GM23338 (cell line): Measurements from ENCODE around the gene CELA1. TPM values are rescaled to one million over a fixed set of nuclear protein-coding genes. Genes with fewer than 3 reads are reported as not detected.
A peak's percentile ranks its signal among the peaks of the same experiment; 100 is the strongest.

ENCODE experiments used
- ATAC-seq: fragments of 200-7000 bp; cut with Tn5 transposase; 3 replicates; pipeline ENCODE4 v1.9.1; 2020
- DNase-seq: peaks from one replicate; pipeline ENCODE4 v3.0.0-alpha.2; 2015; ENCODE audit warnings: low spot score
- H2AFZ ChIP-seq: fragments of 200-600 bp; sonication (generic); 2 replicates; pipeline ENCODE4 v1.8.0; 2016; ENCODE audit warnings: antibody characterized with exemption, mild to moderate bottlenecking, moderate library complexity
- H3F3A ChIP-seq: fragments of 200-600 bp; sonication (generic); replicated peaks from 2 replicates; pipeline ENCODE4 v1.8.0; 2017; ENCODE audit warnings: antibody characterized with exemption, mixed run types, low read depth
- H3K27ac ChIP-seq: fragments of 200-600 bp; sonication (generic); 2 replicates; pipeline ENCODE4 v1.6.1; 2016; ENCODE audit warnings: low read depth
- H3K27me3 ChIP-seq: fragments of 200-600 bp; sonication (generic); 2 replicates; pipeline ENCODE4 v1.8.0; 2016; ENCODE audit warnings: mild to moderate bottlenecking, mixed run types, moderate library complexity; ENCODE audit not compliant: insufficient read depth
- H3K36me3 ChIP-seq: fragments of 200-600 bp; sonication (generic); 2 replicates; pipeline ENCODE4 v1.8.0; 2016; ENCODE audit warnings: mild to moderate bottlenecking; ENCODE audit not compliant: insufficient read depth
- H3K4me1 ChIP-seq: fragments of 200-600 bp; sonication (generic); 2 replicates; pipeline ENCODE4 v1.8.0; 2016; ENCODE audit warnings: mild to moderate bottlenecking, moderate library complexity; ENCODE audit not compliant: insufficient read depth
- H3K4me2 ChIP-seq: fragments of 200-600 bp; sonication (generic); 2 replicates; pipeline ENCODE4 v1.7.1; 2017; ENCODE audit warnings: mixed run types
- H3K4me3 ChIP-seq: fragments of 200-600 bp; sonication (generic); 2 replicates; pipeline ENCODE4 v1.6.1; 2016; ENCODE audit warnings: mixed run types
- H3K79me2 ChIP-seq: fragments of 200-600 bp; sonication (generic); replicated peaks from 2 replicates; pipeline ENCODE4 v1.8.0; 2017; ENCODE audit warnings: mild to moderate bottlenecking; ENCODE audit not compliant: insufficient read depth
- H3K9me2 ChIP-seq: fragments of 200-600 bp; sonication (generic); 2 replicates; pipeline ENCODE4 v1.8.0; 2017; ENCODE audit not compliant: insufficient read depth
- H4K20me1 ChIP-seq: fragments of 200-600 bp; sonication (generic); replicated peaks from 2 replicates; pipeline ENCODE4 v1.8.0; 2017; ENCODE audit warnings: mild to moderate bottlenecking; ENCODE audit not compliant: insufficient read depth
- H3K27ac Mint-ChIP-seq: 2 replicates; pipeline ENCODE4 v1.8.0; 2020; ENCODE audit warnings: inconsistent platforms, mild to moderate bottlenecking, moderate library complexity, mixed read lengths
- H3K27me3 Mint-ChIP-seq: 3 replicates; pipeline ENCODE4 v1.8.0; 2022; ENCODE audit warnings: low read depth, mild to moderate bottlenecking, moderate library complexity, mixed read lengths, inconsistent platforms; ENCODE audit not compliant: insufficient read depth, poor library complexity
- H3K36me3 Mint-ChIP-seq: 3 replicates; pipeline ENCODE4 v1.8.0; 2021; ENCODE audit warnings: low read depth, mild to moderate bottlenecking, inconsistent platforms, moderate library complexity, mixed read lengths
- H3K4me1 Mint-ChIP-seq: 3 replicates; pipeline ENCODE4 v1.8.0; 2020; ENCODE audit warnings: mild to moderate bottlenecking, inconsistent platforms, mixed read lengths
- H3K4me3 Mint-ChIP-seq: 3 replicates; pipeline ENCODE4 v1.8.0; 2021; ENCODE audit warnings: moderate library complexity, mild to moderate bottlenecking, inconsistent platforms, mixed read lengths
- H3K9me3 Mint-ChIP-seq: 3 replicates; pipeline ENCODE4 v1.8.0; 2020; ENCODE audit warnings: moderate library complexity, mild to moderate bottlenecking, inconsistent platforms, mixed read lengths
- CREB1 ChIP-seq: fragments of 250-450 bp; sonication (Bioruptor Pico); IDR thresholded peaks from 2 replicates; pipeline ENCODE4 v1.5.0; 2020; ENCODE audit warnings: low read depth, mild to moderate bottlenecking, moderate library complexity
- EZH2phosphoT487 ChIP-seq: fragments of 200-600 bp; sonication (generic); IDR thresholded peaks from one replicate; pipeline ENCODE4 v1.8.1; 2018; ENCODE audit warnings: antibody characterized with exemption; ENCODE audit not compliant: unreplicated experiment
- POLR2AphosphoS5 ChIP-seq: IDR thresholded peaks from 2 replicates; pipeline ENCODE4 v1.6.1; 2016; ENCODE audit warnings: antibody characterized with exemption, low read depth
- ZNF114 ChIP-seq: fragments of 250-450 bp; sonication (Bioruptor Pico); IDR thresholded peaks from 2 replicates; pipeline ENCODE4 v1.5.0; 2020; ENCODE audit warnings: mild to moderate bottlenecking, moderate library complexity
- polyA plus RNA-seq: library from polyadenylated mRNA; unstranded; fragments of >200 nt; fragmentation: Nextera tagmentation; extraction: Ambion mirVana; gene quantifications from 2 replicates; pipeline ENCODE4 v1.2.1, GENCODE V29; 2016
- total RNA-seq: library from RNA; depleted of rRNA; stranded (reverse); fragments of >200 nt; shearing (Covaris generic); gene quantifications from 2 replicates; pipeline ENCODE4 v1.2.3, GENCODE V29; 2014
- TF ChIP-seq, protein P1 (sequence below): fragments of 250-450 bp; sonication (Bioruptor Pico); IDR thresholded peaks from 2 replicates; pipeline ENCODE4 v1.5.0; 2020; ENCODE audit warnings: mild to moderate bottlenecking, moderate library complexity
- TF ChIP-seq, protein P2 (sequence below): IDR thresholded peaks from 2 replicates; pipeline ENCODE4 v1.6.1; 2016; ENCODE audit warnings: antibody characterized with exemption
- TF ChIP-seq, protein P3 (sequence below): IDR thresholded peaks from one replicate; pipeline ENCODE4 v1.6.1; 2018; ENCODE audit warnings: antibody characterized with exemption; ENCODE audit not compliant: unreplicated experiment

CELA1 gene
- total and polyA plus RNA-seq, 2 experiments from 2014 or later = not detected

- no peak overlapping the region for H3K4me3 Mint-ChIP-seq
- Histone ChIP-seq H3K79me2 (no peaks in the 10 kb centered on the region; the same call in 1 of the 2 replicates), H3K27ac (no peak overlapping the region), H3K4me1 (peaks cover 38% of the 10 kb centered on the region), H3K4me2 (0 out of 2 replicates have a peak overlapping the region, but pooled peaks have one; percentile 43), H3K9me2 (no peaks in the 10 kb centered on the region; the same call in 1 of the 2 replicates), H4K20me1 (no peaks in the 10 kb centered on the region), H2AFZ (no peak overlapping the region), H3K27me3 (no peaks in the 10 kb centered on the region), H3F3A (no peaks in the 10 kb centered on the region), H3K4me3 (no peak overlapping the region), H3K36me3 (no peaks in the 10 kb centered on the region)
- H3K9me3 Mint-ChIP-seq = no peaks in the 10 kb centered on the region
- peaks cover 12% of the 10 kb centered on the region for H3K27me3 Mint-ChIP-seq
- DNase-seq (no peak), ATAC-seq (peak; percentile 35)
- H3K27ac Mint-ChIP-seq = no peak overlapping the region
- H3K36me3 Mint-ChIP-seq = peaks cover 18% of the 10 kb centered on the region
- H3K4me1 Mint-ChIP-seq = peaks cover 48% of the 10 kb centered on the region
- no peak for TF ChIP-seq ZNF114 (CRISPR knock-in tag)
- TF ChIP-seq, protein P1, sequence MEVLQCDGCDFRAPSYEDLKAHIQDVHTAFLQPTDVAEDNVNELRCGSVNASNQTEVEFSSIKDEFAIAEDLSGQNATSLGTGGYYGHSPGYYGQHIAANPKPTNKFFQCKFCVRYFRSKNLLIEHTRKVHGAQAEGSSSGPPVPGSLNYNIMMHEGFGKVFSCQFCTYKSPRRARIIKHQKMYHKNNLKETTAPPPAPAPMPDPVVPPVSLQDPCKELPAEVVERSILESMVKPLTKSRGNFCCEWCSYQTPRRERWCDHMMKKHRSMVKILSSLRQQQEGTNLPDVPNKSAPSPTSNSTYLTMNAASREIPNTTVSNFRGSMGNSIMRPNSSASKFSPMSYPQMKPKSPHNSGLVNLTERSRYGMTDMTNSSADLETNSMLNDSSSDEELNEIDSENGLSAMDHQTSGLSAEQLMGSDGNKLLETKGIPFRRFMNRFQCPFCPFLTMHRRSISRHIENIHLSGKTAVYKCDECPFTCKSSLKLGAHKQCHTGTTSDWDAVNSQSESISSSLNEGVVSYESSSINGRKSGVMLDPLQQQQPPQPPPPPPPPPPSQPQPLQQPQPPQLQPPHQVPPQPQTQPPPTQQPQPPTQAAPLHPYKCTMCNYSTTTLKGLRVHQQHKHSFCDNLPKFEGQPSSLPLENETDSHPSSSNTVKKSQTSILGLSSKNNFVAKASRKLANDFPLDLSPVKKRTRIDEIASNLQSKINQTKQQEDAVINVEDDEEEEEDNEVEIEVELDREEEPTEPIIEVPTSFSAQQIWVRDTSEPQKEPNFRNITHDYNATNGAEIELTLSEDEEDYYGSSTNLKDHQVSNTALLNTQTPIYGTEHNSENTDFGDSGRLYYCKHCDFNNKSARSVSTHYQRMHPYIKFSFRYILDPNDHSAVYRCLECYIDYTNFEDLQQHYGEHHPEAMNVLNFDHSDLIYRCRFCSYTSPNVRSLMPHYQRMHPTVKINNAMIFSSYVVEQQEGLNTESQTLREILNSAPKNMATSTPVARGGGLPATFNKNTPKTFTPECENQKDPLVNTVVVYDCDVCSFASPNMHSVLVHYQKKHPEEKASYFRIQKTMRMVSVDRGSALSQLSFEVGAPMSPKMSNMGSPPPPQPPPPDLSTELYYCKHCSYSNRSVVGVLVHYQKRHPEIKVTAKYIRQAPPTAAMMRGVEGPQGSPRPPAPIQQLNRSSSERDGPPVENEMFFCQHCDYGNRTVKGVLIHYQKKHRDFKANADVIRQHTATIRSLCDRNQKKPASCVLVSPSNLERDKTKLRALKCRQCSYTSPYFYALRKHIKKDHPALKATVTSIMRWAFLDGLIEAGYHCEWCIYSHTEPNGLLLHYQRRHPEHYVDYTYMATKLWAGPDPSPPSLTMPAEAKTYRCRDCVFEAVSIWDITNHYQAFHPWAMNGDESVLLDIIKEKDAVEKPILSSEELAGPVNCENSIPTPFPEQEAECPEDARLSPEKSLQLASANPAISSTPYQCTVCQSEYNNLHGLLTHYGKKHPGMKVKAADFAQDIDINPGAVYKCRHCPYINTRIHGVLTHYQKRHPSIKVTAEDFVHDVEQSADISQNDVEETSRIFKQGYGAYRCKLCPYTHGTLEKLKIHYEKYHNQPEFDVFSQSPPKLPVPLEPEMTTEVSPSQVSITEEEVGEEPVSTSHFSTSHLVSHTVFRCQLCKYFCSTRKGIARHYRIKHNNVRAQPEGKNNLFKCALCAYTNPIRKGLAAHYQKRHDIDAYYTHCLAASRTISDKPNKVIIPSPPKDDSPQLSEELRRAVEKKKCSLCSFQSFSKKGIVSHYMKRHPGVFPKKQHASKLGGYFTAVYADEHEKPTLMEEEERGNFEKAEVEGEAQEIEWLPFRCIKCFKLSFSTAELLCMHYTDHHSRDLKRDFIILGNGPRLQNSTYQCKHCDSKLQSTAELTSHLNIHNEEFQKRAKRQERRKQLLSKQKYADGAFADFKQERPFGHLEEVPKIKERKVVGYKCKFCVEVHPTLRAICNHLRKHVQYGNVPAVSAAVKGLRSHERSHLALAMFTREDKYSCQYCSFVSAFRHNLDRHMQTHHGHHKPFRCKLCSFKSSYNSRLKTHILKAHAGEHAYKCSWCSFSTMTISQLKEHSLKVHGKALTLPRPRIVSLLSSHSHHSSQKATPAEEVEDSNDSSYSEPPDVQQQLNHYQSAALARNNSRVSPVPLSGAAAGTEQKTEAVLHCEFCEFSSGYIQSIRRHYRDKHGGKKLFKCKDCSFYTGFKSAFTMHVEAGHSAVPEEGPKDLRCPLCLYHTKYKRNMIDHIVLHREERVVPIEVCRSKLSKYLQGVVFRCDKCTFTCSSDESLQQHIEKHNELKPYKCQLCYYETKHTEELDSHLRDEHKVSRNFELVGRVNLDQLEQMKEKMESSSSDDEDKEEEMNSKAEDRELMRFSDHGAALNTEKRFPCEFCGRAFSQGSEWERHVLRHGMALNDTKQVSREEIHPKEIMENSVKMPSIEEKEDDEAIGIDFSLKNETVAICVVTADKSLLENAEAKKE (CRISPR knock-in tag) = no peak
- TF ChIP-seq, protein P2, sequence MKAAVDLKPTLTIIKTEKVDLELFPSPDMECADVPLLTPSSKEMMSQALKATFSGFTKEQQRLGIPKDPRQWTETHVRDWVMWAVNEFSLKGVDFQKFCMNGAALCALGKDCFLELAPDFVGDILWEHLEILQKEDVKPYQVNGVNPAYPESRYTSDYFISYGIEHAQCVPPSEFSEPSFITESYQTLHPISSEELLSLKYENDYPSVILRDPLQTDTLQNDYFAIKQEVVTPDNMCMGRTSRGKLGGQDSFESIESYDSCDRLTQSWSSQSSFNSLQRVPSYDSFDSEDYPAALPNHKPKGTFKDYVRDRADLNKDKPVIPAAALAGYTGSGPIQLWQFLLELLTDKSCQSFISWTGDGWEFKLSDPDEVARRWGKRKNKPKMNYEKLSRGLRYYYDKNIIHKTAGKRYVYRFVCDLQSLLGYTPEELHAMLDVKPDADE = no peak
- no peak for TF ChIP-seq POLR2AphosphoS5
- TF ChIP-seq, protein P3, sequence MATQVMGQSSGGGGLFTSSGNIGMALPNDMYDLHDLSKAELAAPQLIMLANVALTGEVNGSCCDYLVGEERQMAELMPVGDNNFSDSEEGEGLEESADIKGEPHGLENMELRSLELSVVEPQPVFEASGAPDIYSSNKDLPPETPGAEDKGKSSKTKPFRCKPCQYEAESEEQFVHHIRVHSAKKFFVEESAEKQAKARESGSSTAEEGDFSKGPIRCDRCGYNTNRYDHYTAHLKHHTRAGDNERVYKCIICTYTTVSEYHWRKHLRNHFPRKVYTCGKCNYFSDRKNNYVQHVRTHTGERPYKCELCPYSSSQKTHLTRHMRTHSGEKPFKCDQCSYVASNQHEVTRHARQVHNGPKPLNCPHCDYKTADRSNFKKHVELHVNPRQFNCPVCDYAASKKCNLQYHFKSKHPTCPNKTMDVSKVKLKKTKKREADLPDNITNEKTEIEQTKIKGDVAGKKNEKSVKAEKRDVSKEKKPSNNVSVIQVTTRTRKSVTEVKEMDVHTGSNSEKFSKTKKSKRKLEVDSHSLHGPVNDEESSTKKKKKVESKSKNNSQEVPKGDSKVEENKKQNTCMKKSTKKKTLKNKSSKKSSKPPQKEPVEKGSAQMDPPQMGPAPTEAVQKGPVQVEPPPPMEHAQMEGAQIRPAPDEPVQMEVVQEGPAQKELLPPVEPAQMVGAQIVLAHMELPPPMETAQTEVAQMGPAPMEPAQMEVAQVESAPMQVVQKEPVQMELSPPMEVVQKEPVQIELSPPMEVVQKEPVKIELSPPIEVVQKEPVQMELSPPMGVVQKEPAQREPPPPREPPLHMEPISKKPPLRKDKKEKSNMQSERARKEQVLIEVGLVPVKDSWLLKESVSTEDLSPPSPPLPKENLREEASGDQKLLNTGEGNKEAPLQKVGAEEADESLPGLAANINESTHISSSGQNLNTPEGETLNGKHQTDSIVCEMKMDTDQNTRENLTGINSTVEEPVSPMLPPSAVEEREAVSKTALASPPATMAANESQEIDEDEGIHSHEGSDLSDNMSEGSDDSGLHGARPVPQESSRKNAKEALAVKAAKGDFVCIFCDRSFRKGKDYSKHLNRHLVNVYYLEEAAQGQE = no peak
- TF ChIP-seq EZH2phosphoT487 = no peak
- no peak for TF ChIP-seq CREB1 (CRISPR knock-in tag)
Measured at GRCh38 chr12:51383269-51383905, 36.9 kb upstream of the CELA1 start.
